IPS-18c (cell line): Measurements from ENCODE around the gene PTPRJ.
"Not testable (repeated sequence)": the region's sequence is repeated elsewhere in the genome, so short reads cannot be mapped to it uniquely, and the experiment has no call there.

Source experiments
- H3K4me3 ChIP-seq: 2 replicates; pipeline ENCODE4 v1.7.0; 2013; ENCODE audit warnings: low read depth, mild to moderate bottlenecking, low read length, moderate library complexity; ENCODE audit not compliant: insufficient read depth
- H3K9me3 ChIP-seq: one replicate; pipeline ENCODE4 v1.6.1; 2013; ENCODE audit warnings: mild to moderate bottlenecking, low read length, moderate library complexity; ENCODE audit not compliant: control insufficient read depth, insufficient read depth

PTPRJ gene

GRCh38 chr11:48134221-48134922, 154.0 kb downstream of the PTPRJ start:
- no peak overlapping the region for H3K4me3 ChIP-seq
- no peaks in the 10 kb centered on the region for H3K9me3 ChIP-seq

- Histone ChIP-seq H3K9me3 (no peaks in the 10 kb centered on the region), H3K4me3 (no peak overlapping the region)
Observed at GRCh38 chr11:48138222-48138621, 157.9 kb downstream of the PTPRJ start.

- H3K9me3 ChIP-seq = not testable (repeated sequence)
Observed at GRCh38 chr11:48139896-48140295, 159.5 kb downstream of the PTPRJ start.

GRCh38 chr11:48141475-48142122, 161.2 kb downstream of the PTPRJ start:
- Histone ChIP-seq H3K4me3 (no peak overlapping the region), H3K9me3 (no peaks in the 10 kb centered on the region)

More at GRCh38 chr11:48139896-48140295, 159.5 kb downstream of the PTPRJ start:
- not testable (repeated sequence) for H3K4me3 ChIP-seq

GRCh38 chr11:48142889-48143288, 162.5 kb downstream of the PTPRJ start:
- H3K9me3 ChIP-seq = no peaks in the 10 kb centered on the region
- H3K4me3 ChIP-seq = no peak overlapping the region

GRCh38 chr11:48148749-48149148, 168.4 kb downstream of the PTPRJ start:
- H3K9me3 ChIP-seq = no peaks in the 10 kb centered on the region
- H3K4me3 ChIP-seq = no peak overlapping the region

GRCh38 chr11:48150213-48150612, 169.9 kb downstream of the PTPRJ start:
- Histone ChIP-seq H3K9me3 (no peaks in the 10 kb centered on the region), H3K4me3 (no peak overlapping the region)

GRCh38 chr11:48154151-48154550, 173.8 kb downstream of the PTPRJ start:
- no peak overlapping the region for H3K4me3 ChIP-seq

GRCh38 chr11:48161951-48162884, 181.9 kb downstream of the PTPRJ start:
- Histone ChIP-seq H3K9me3 (peaks cover 2% of the 10 kb centered on the region), H3K4me3 (no peak overlapping the region)

More at GRCh38 chr11:48154151-48154550, 173.8 kb downstream of the PTPRJ start:
- H3K9me3 ChIP-seq = no peaks in the 10 kb centered on the region

GRCh38 chr11:48162885-48163268, 182.5 kb downstream of the PTPRJ start:
- Histone ChIP-seq H3K9me3 (peaks cover 2% of the 10 kb centered on the region), H3K4me3 (no peak overlapping the region)

GRCh38 chr11:48163360-48164100, 183.2 kb downstream of the PTPRJ start:
- Histone ChIP-seq H3K9me3 (peaks cover 2% of the 10 kb centered on the region), H3K4me3 (no peak overlapping the region)

GRCh38 chr11:48164836-48165235, 184.5 kb downstream of the PTPRJ start:
- H3K9me3 ChIP-seq = peaks cover 2% of the 10 kb centered on the region
- no peak overlapping the region for H3K4me3 ChIP-seq

GRCh38 chr11:48165426-48165825, 185.1 kb downstream of the PTPRJ start:
- peaks cover 2% of the 10 kb centered on the region for H3K9me3 ChIP-seq
- no peak overlapping the region for H3K4me3 ChIP-seq

- peaks cover 2% of the 10 kb centered on the region for H3K9me3 ChIP-seq
- no peak overlapping the region for H3K4me3 ChIP-seq
Observed at GRCh38 chr11:48167380-48167779, 187.0 kb downstream of the PTPRJ start.

- Histone ChIP-seq H3K4me3 (no peak overlapping the region), H3K9me3 (peaks cover 2% of the 10 kb centered on the region)
Observed at GRCh38 chr11:48168815-48169214, 188.5 kb downstream of the PTPRJ start.

- peaks cover 2% of the 10 kb centered on the region for H3K9me3 ChIP-seq
- H3K4me3 ChIP-seq = no peak overlapping the region
Observed at GRCh38 chr11:48169259-48169658, 188.9 kb downstream of the PTPRJ start.

- no peak overlapping the region for H3K4me3 ChIP-seq
- H3K9me3 ChIP-seq = peaks cover 2% of the 10 kb centered on the region
Observed at GRCh38 chr11:48169717-48170116, 189.4 kb downstream of the PTPRJ start.
